Amniotic epithelial cell (primary cell): ENCODE measurements around the gene SLC4A8.
"Not testable (repeated sequence)": the region's sequence is repeated elsewhere in the genome, so short reads cannot be mapped to it uniquely, and the experiment has no call there.

Experiments used
- DNase-seq: peaks from one replicate; pipeline ENCODE4 v3.0.0-alpha.2; 2010; ENCODE audit warnings: low read depth

The SLC4A8 gene

GRCh38 chr12:51429700-51430099 lies 5.1 kb downstream of the SLC4A8 start:
- no peak for DNase-seq

GRCh38 chr12:51430196-51430895 lies 5.7 kb downstream of the SLC4A8 start:
- DNase-seq: no peak

GRCh38 chr12:51432921-51433320 lies 8.3 kb downstream of the SLC4A8 start:
- DNase-seq: no peak

GRCh38 chr12:51434305-51434704 lies 9.7 kb downstream of the SLC4A8 start:
- DNase-seq: no peak

GRCh38 chr12:51437431-51437830 lies 12.8 kb downstream of the SLC4A8 start:
- DNase-seq: no peak

- DNase-seq: no peak
Observed at GRCh38 chr12:51439330-51439729, 14.7 kb downstream of the SLC4A8 start.

- peak; percentile 87 for DNase-seq
Observed at GRCh38 chr12:51441583-51441982, 17.0 kb downstream of the SLC4A8 start.

GRCh38 chr12:51442324-51442723 lies 17.7 kb downstream of the SLC4A8 start:
- DNase-seq: peak; percentile 79

- DNase-seq: no peak
Observed at GRCh38 chr12:51443573-51443972, 18.9 kb downstream of the SLC4A8 start.

- no peak for DNase-seq
Observed at GRCh38 chr12:51448618-51449256, 24.1 kb downstream of the SLC4A8 start.

GRCh38 chr12:51449580-51450246 lies 25.1 kb downstream of the SLC4A8 start:
- DNase-seq: peak; percentile 30

GRCh38 chr12:51450333-51450732 lies 25.7 kb downstream of the SLC4A8 start:
- DNase-seq: no peak

GRCh38 chr12:51450806-51451205 lies 26.2 kb downstream of the SLC4A8 start:
- DNase-seq: no peak

GRCh38 chr12:51454016-51454415 lies 29.4 kb downstream of the SLC4A8 start:
- DNase-seq: not testable (repeated sequence)

GRCh38 chr12:51455050-51455449 lies 30.4 kb downstream of the SLC4A8 start:
- DNase-seq: not testable (repeated sequence)

GRCh38 chr12:51458635-51459034 lies 34.0 kb downstream of the SLC4A8 start:
- DNase-seq: no peak

- DNase-seq: no peak
Observed at GRCh38 chr12:51460519-51460918, 35.9 kb downstream of the SLC4A8 start.

GRCh38 chr12:51465491-51465890 lies 40.9 kb downstream of the SLC4A8 start:
- DNase-seq: no peak

- DNase-seq: no peak
Observed at GRCh38 chr12:51470116-51470515, 45.5 kb downstream of the SLC4A8 start.

GRCh38 chr12:51471111-51471864 lies 46.7 kb downstream of the SLC4A8 start:
- DNase-seq: no peak

- no peak for DNase-seq
Observed at GRCh38 chr12:51472984-51473383, 48.4 kb downstream of the SLC4A8 start.

GRCh38 chr12:51473947-51474346 lies 49.3 kb downstream of the SLC4A8 start:
- DNase-seq: no peak

GRCh38 chr12:51475543-51475942 lies 50.9 kb downstream of the SLC4A8 start:
- peak; percentile 1 for DNase-seq
